K562 (cell line): ENCODE measurements around the gene PIGM. TPM values are rescaled to one million over a fixed set of nuclear protein-coding genes. Genes with fewer than 3 reads are reported as not detected.

Source experiments
- CBFA2T2 ChIP-seq: fragments of 450-650 bp; conservative IDR thresholded peaks from 2 replicates; pipeline ENCODE4 v1.6.1; 2017; ENCODE audit warnings: mild to moderate bottlenecking
- E2F3 ChIP-seq: fragments of 250-450 bp; sonication (Bioruptor Pico); IDR thresholded peaks from 2 replicates; pipeline ENCODE4 v1.4.0; 2020; ENCODE audit warnings: mild to moderate bottlenecking
- FOXJ3 ChIP-seq: sonication (generic); formaldehyde crosslinking; IDR thresholded peaks from 2 replicates; pipeline ENCODE4 v1.4.0; 2020; ENCODE audit warnings: mild to moderate bottlenecking, missing genetic modification reagents
- GABPA ChIP-seq: fragments of 200-800 bp; sonication (Bioruptor generic); conservative IDR thresholded peaks from 2 replicates; pipeline ENCODE4 v1.6.1; 2016; ENCODE audit warnings: low read depth, missing genetic modification characterization, missing compliant biosample characterization
- GABPB2 ChIP-seq: fragments of 250-450 bp; sonication (Bioruptor Pico); conservative IDR thresholded peaks from 2 replicates; pipeline ENCODE4 v1.5.1; 2021; ENCODE audit warnings: mild to moderate bottlenecking
- HNRNPUL1 ChIP-seq: fragments of 200-400 bp; formaldehyde crosslinking; IDR thresholded peaks from 2 replicates; pipeline ENCODE4 v1.6.1; 2017; ENCODE audit warnings: low read length
- NFIC ChIP-seq: fragments of 450-650 bp; IDR thresholded peaks from 2 replicates; pipeline ENCODE4 v1.6.1; 2017; ENCODE audit warnings: mild to moderate bottlenecking, inconsistent platforms
- POLR2H ChIP-seq: IDR thresholded peaks from 2 replicates; pipeline ENCODE4 v1.6.1; 2016; ENCODE audit warnings: missing genetic modification characterization, low read depth, mild to moderate bottlenecking, control low read depth, missing compliant biosample characterization, moderate library complexity
- TAF9B ChIP-seq: fragments of 450-650 bp; IDR thresholded peaks from 2 replicates; pipeline ENCODE4 v1.6.1; 2018; ENCODE audit warnings: mild to moderate bottlenecking; ENCODE audit not compliant: partially characterized antibody
- TARDBP ChIP-seq: fragments of 450-650 bp; IDR thresholded peaks from 2 replicates; pipeline ENCODE4 v1.6.1; 2016
- ZKSCAN1 ChIP-seq: fragments of 150-350 bp; IDR thresholded peaks from 2 replicates; pipeline ENCODE4 v1.6.1; 2016; ENCODE audit warnings: low read depth, low read length
- ZNF140 ChIP-seq: fragments of 250-450 bp; sonication (Bioruptor Pico); IDR thresholded peaks from 2 replicates; pipeline ENCODE4 v1.8.0; 2021; ENCODE audit warnings: moderate library complexity, mild to moderate bottlenecking, inconsistent platforms
- ZNF224 ChIP-seq: sonication (generic); formaldehyde crosslinking; IDR thresholded peaks from 2 replicates; pipeline ENCODE4 v1.8.0; 2022; ENCODE audit warnings: mild to moderate bottlenecking, missing genetic modification reagents
- ZNF324 ChIP-seq: fragments of 250-450 bp; sonication (Bioruptor Pico); IDR thresholded peaks from 2 replicates; pipeline ENCODE4 v1.4.0; 2020; ENCODE audit warnings: mild to moderate bottlenecking
- ZNF436 ChIP-seq: fragments of 250-450, 450-650 bp; sonication (Bioruptor Pico); formaldehyde crosslinking; IDR thresholded peaks from 2 replicates; pipeline ENCODE4 v1.7.0; 2020; ENCODE audit warnings: mild to moderate bottlenecking
- ZNF584 ChIP-seq: fragments of 200-800 bp; sonication (Bioruptor generic); IDR thresholded peaks from 2 replicates; pipeline ENCODE4 v1.6.1; 2016; ENCODE audit warnings: low read depth, mild to moderate bottlenecking, missing genetic modification characterization, missing compliant biosample characterization
- ZNF589 ChIP-seq: fragments of 200-800 bp; sonication (Bioruptor generic); IDR thresholded peaks from 2 replicates; pipeline ENCODE4 v1.6.1; 2016; ENCODE audit warnings: low read depth, missing genetic modification characterization, missing compliant biosample characterization
- polyA plus RNA-seq, 8 experiments: library from polyadenylated mRNA; depleted of rRNA in 4 of 8; stranded (reverse) in 5 of 8; unstranded in 3 of 8; fragments of >200 nt; fragmentation: Nextera tagmentation in 2 of 8; fragmentation: Illumina TruSeq in 1 of 8; extraction: Ambion mirVana in 2 of 8; extraction: Trizol in 1 of 8; gene quantifications; 2 replicates each; pipeline versions ENCODE4 v1.2.1 to v1.2.3, GENCODE V29; 2011 to 2014; ENCODE audit warnings: inconsistent platforms in 1 of 8, missing spikeins in 1 of 8
- total RNA-seq, 7 experiments: library from RNA; depleted of rRNA in 6 of 7; stranded (reverse); fragments of >200 nt in 6 of 7; fragmentation: Illumina TruSeq in 2 of 7; extraction: Trizol in 2 of 7; gene quantifications; 2 replicates each; pipeline versions ENCODE4 v1.2.1 to v1.2.3, GENCODE V29; 2011 to 2021; ENCODE audit warnings: low replicate concordance in 1 of 7
- TF ChIP-seq, protein P1 (sequence below): sonication (generic); formaldehyde crosslinking; IDR thresholded peaks from 2 replicates; pipeline ENCODE4 v1.8.0; 2022; ENCODE audit warnings: mild to moderate bottlenecking, missing genetic modification reagents, borderline replicate concordance
- TF ChIP-seq, protein P2 (sequence below): fragments of 450-650 bp; conservative IDR thresholded peaks from 2 replicates; pipeline ENCODE4 v1.6.1; 2016; ENCODE audit warnings: missing genetic modification characterization, low read depth, mild to moderate bottlenecking, missing compliant biosample characterization, moderate library complexity
- TF ChIP-seq, protein P3 (sequence below): fragments of 450-650 bp; formaldehyde crosslinking; IDR thresholded peaks from 2 replicates; pipeline ENCODE4 v1.4.0; 2020; ENCODE audit warnings: mild to moderate bottlenecking, moderate library complexity
- TF ChIP-seq, protein P4 (sequence below): fragments of 250-450 bp; sonication (Bioruptor Pico); IDR thresholded peaks from 2 replicates; pipeline ENCODE4 v1.8.0; 2022; ENCODE audit warnings: inconsistent platforms

PIGM gene
- total and polyA plus RNA-seq, 9 of the 15 experiments (the other 6 are each of a cell fraction or from before 2014, with no cell fraction given): 2.6 to 6.7 (median 4.3) TPM

DNA sequence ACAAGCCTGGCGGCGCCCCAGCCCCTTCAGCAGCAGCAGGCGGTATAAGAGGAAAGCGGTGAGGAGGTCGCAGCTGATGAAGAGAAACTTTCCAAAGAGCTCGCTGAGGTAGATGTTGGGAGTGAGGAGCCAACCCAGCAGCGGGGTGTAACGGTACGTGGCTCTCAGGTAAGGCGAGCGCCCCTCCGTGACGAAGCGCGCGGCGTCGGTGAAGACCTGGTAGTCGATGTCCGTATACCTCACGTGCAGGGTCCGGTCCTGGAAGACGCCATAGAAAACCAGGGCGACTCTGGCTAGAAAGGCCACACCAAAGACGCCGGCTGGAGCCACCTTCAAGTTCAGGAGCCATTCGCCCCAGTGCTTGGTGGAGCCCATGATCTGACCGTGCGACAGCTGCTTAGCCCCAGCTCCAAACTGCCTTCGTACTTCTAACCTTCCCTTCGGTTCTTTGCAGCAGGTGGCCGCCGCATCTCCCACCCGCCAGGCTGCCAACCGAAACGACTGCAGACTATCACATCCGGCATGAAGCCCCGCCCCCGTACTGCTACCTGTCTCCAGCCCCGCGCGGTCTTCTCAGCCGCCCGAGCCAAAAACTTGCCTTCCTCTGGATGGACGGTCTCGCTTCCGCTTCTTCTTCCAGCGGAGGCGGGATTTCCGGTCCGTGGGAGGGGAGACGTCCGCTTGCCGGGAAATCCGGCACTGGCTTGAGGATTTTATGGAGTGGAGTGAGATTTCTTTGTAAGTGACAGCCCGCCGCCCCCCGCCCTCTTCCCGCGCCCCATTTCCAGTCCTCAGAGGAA is at the start of gene PIGM (continued):
- TF ChIP-seq ZNF224: no peak
- TF ChIP-seq E2F3 (CRISPR knock-in tag): 0 out of 2 replicates have a peak, but pooled peaks have one; percentile 8
- TF ChIP-seq TARDBP: 0 out of 2 replicates have a peak, but pooled peaks have one; percentile 11
- no peak for TF ChIP-seq ZNF324 (CRISPR knock-in tag)
- TF ChIP-seq ZNF140 (CRISPR knock-in tag): no peak
- TF ChIP-seq, protein P1, sequence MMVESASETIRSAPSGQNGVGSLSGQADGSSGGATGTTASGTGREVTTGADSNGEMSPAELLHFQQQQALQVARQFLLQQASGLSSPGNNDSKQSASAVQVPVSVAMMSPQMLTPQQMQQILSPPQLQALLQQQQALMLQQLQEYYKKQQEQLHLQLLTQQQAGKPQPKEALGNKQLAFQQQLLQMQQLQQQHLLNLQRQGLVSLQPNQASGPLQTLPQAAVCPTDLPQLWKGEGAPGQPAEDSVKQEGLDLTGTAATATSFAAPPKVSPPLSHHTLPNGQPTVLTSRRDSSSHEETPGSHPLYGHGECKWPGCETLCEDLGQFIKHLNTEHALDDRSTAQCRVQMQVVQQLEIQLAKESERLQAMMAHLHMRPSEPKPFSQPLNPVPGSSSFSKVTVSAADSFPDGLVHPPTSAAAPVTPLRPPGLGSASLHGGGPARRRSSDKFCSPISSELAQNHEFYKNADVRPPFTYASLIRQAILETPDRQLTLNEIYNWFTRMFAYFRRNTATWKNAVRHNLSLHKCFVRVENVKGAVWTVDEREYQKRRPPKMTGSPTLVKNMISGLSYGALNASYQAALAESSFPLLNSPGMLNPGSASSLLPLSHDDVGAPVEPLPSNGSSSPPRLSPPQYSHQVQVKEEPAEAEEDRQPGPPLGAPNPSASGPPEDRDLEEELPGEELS: no peak
- TF ChIP-seq ZNF584 (CRISPR knock-in tag): no peak
- TF ChIP-seq TAF9B: peak; percentile 42
- no peak for TF ChIP-seq CBFA2T2
- TF ChIP-seq, protein P2, sequence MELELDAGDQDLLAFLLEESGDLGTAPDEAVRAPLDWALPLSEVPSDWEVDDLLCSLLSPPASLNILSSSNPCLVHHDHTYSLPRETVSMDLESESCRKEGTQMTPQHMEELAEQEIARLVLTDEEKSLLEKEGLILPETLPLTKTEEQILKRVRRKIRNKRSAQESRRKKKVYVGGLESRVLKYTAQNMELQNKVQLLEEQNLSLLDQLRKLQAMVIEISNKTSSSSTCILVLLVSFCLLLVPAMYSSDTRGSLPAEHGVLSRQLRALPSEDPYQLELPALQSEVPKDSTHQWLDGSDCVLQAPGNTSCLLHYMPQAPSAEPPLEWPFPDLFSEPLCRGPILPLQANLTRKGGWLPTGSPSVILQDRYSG (tag): no peak
- no peak for TF ChIP-seq FOXJ3 (CRISPR knock-in tag)
- peak; percentile 97 for TF ChIP-seq GABPA (tag)
- TF ChIP-seq, protein P3, sequence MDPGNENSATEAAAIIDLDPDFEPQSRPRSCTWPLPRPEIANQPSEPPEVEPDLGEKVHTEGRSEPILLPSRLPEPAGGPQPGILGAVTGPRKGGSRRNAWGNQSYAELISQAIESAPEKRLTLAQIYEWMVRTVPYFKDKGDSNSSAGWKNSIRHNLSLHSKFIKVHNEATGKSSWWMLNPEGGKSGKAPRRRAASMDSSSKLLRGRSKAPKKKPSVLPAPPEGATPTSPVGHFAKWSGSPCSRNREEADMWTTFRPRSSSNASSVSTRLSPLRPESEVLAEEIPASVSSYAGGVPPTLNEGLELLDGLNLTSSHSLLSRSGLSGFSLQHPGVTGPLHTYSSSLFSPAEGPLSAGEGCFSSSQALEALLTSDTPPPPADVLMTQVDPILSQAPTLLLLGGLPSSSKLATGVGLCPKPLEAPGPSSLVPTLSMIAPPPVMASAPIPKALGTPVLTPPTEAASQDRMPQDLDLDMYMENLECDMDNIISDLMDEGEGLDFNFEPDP (CRISPR knock-in tag): no peak
- no peak for TF ChIP-seq GABPB2 (CRISPR knock-in tag)
- TF ChIP-seq, protein P4, sequence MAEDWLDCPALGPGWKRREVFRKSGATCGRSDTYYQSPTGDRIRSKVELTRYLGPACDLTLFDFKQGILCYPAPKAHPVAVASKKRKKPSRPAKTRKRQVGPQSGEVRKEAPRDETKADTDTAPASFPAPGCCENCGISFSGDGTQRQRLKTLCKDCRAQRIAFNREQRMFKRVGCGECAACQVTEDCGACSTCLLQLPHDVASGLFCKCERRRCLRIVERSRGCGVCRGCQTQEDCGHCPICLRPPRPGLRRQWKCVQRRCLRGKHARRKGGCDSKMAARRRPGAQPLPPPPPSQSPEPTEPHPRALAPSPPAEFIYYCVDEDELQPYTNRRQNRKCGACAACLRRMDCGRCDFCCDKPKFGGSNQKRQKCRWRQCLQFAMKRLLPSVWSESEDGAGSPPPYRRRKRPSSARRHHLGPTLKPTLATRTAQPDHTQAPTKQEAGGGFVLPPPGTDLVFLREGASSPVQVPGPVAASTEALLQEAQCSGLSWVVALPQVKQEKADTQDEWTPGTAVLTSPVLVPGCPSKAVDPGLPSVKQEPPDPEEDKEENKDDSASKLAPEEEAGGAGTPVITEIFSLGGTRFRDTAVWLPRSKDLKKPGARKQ (CRISPR knock-in tag): no peak
- TF ChIP-seq ZNF436 (CRISPR knock-in tag): no peak
- no peak for TF ChIP-seq ZNF589 (CRISPR knock-in tag)
- no peak for TF ChIP-seq HNRNPUL1
- 0 out of 2 replicates have a peak, but pooled peaks have one; percentile 17 for TF ChIP-seq ZKSCAN1
- no peak for TF ChIP-seq POLR2H (tag)
- TF ChIP-seq NFIC: peak; percentile 69
